HT1080 (cell line): ENCODE measurements around the gene CHP2. TPM values are rescaled to one million over a fixed set of nuclear protein-coding genes. Genes with fewer than 3 reads are reported as not detected.
"Not testable (repeated sequence)": the region's sequence is repeated elsewhere in the genome, so short reads cannot be mapped to it uniquely, and the experiment has no call there.

ENCODE experiments used
- DNase-seq: peaks from one replicate; pipeline ENCODE4 v3.0.0-alpha.2; 2015; ENCODE audit warnings: low read depth
- total RNA-seq: library from RNA; depleted of rRNA; stranded (reverse); fragments of >200 nt; shearing (Covaris generic); gene quantifications from 2 replicates; pipeline ENCODE4 v1.2.3, GENCODE V29; 2014

Gene CHP2
- total RNA-seq, 1 experiment from 2014 or later = not detected

DNA sequence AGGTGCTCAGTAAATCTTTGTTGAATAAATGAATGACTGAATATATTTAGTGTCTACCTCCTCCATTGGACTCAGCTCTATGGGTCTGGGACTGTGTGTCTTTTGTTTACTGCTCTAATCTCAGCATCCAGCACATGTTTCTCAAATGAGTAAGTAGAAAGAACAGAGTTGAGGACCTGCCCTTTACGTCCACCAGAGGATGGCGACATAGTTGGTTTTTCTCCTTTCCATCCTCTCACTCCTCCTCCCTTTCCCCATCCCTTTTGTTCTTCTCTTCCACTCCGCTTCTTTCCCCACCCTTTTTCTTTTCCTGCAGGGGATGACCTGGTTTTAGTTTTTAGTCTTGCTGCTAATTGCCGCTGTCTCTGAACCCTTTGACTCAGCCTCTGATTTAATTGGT is 12.1 kb upstream of the CHP2 start:
- no peak for DNase-seq

- DNase-seq = no peak
These were observed 9.6 kb upstream of the CHP2 start for GRCh38 chr16:23745263-23745662.

GRCh38 chr16:23748630-23749029 is 6.2 kb upstream of the CHP2 start:
- no peak for DNase-seq

- DNase-seq = not testable (repeated sequence)
These were observed 3.8 kb upstream of the CHP2 start for GRCh38 chr16:23751053-23751452.

DNA sequence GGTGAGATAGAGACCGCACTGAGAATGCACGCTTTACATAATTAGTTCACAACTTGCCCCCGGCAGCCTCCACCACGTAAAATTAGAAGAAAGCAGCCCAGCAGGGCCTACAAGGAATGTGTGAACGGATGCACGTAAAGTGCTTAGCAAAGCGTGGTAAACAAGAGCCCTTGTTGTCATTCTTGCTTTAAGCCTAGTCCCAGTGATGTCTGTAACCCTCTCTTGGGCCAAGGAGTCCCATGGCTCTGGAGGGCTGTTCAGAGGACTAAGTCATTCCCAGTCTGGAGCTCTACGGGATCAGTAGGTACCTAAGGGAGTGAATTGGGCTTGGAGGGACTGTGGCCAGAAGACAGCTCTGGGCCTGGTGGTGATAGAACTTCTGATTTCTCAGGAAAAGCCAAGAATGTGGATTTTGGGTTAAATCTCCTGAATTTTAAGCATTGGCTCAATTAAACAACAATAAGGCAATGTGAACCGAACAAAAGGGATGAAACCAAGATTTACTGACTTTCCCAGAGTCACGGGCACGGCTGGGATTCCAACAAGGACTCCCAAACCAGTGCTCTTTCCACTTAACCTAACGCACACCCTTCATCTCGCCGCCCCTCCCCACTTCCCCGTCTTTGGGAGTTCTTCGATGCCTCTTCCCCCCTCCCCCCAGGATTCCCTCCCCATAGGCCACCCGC is 775 bp upstream of the CHP2 start:
- DNase-seq = no peak

GRCh38 chr16:23755484-23755809 is 621 bp downstream of the CHP2 start:
- no peak for DNase-seq

DNA sequence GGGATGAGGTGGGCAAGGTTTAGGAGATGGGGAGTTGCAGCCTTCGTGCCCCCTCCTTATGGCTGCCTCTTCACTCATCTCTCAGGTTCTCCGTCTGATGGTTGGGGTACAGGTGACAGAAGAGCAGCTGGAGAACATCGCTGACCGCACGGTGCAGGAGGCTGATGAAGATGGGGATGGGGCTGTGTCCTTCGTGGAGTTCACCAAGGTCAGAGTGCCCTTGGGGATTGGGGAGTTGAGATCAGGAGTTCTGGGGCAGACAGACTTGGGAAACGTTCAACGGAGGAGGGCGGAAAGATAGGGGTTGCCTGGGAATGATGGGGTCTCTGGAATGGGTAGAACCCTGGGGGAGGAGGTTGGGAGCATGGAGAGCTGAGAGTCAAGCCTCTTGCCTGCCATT is 2.3 kb downstream of the CHP2 start:
- no peak for DNase-seq

DNA sequence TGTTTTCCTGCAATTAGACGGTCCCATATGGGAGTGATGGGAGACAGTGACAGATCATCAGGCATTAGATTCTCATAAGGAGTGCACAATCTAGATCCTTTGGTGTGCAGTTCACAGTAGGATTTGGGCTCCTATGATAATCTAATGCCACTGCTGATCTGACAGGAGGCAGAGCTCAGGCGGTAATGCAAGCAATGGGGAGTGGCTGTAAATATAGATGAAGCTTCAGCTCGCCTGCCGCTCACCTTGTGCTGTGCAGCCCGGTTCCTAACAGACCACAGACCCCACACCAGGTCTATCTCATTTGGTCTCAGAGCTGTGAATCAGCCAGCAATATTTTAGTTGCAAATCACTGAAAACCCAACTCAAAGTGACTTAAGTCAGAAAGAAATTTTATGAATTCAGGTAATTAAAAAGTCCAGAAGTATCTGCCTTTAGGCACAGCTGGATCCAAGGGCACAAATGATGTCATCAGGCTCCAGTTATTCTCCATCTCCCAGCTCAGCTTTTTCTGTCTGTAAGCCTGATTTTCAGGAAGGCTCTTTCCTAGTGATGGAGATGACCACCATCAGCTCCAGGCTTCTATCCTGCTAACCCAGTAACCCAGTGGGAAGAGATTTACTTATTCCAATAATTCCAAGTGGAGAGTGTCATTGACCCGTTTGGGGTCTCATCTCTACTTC is 3.3 kb downstream of the CHP2 start:
- DNase-seq = no peak

GRCh38 chr16:23765933-23766332 is 11.1 kb downstream of the CHP2 start:
- DNase-seq = no peak

DNA sequence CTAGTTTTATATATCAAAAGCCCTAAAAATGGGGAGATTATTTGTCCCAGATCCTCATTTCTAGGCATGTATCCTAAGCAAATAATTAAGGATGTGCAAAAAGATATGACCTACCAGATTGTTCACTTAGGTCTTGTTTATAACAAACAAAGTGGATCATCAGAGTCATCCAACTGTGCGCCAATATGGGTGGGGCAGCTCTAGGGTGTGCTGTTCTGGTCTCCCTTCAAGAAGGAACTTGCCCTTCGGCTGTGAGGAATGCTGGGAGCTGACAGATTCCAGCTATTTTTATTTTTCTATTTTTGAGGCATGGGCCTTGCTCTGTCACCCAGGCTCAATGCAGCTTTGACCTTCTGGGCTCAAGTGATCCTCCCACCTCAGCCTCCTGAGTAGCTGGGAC is 13.8 kb downstream of the CHP2 start:
- no peak for DNase-seq

GRCh38 chr16:23771027-23771426 is 16.2 kb downstream of the CHP2 start:
- no peak for DNase-seq

DNA sequence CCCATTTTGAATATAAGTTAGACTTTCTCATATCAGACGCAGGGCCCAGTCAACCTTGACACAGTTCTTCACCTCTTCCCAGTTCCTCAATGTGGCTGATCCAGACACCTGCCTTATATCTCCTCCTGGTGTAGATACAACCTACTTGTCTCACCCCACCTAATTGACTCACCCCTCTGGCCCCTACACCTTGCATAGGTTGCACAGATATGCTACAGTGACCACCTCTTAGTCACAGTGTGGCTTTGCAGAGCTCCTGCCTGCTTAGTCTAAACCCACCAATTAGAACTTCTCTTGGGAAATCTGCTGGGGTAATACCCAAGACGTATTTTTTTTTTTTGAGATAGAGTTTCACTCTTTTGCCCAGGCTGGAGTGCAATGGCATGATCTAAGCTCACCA is 16.8 kb downstream of the CHP2 start:
- no peak for DNase-seq

GRCh38 chr16:23773339-23773738 is 18.5 kb downstream of the CHP2 start:
- no peak for DNase-seq

- no peak for DNase-seq
These were observed 26.4 kb downstream of the CHP2 start for GRCh38 chr16:23781176-23781575.

GRCh38 chr16:23784811-23785447 is 30.1 kb downstream of the CHP2 start:
- DNase-seq = peak; percentile 39

GRCh38 chr16:23785842-23786241 is 31.0 kb downstream of the CHP2 start:
- DNase-seq = no peak

GRCh38 chr16:23786964-23787561 is 32.2 kb downstream of the CHP2 start:
- no peak for DNase-seq

- DNase-seq = no peak
These were observed 33.9 kb downstream of the CHP2 start for GRCh38 chr16:23788685-23789084.

GRCh38 chr16:23795378-23795777 is 40.6 kb downstream of the CHP2 start:
- DNase-seq = no peak

GRCh38 chr16:23796941-23797340 is 42.1 kb downstream of the CHP2 start:
- no peak for DNase-seq

DNA sequence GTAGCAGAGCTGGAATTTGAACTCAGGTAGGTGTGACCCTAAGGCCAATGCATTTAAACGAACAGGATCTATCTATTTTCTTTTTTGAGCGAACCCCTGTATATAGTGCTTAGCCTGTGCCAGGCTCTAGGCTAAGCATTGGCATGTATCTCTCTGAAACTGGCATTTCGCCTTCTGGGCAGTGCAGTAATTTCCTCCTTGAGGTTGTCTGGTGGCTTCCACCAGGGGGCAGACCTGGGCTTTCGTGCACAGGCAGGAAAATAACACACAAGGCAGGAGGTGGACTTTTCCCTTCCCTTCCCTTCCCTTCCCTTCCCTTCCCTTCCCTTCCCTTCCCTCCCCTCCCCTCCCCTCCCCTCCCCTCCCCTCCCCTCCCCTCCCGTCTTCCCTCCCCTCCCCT is 46.6 kb downstream of the CHP2 start:
- peak; percentile 54 for DNase-seq

- no peak for DNase-seq
These were observed 48.0 kb downstream of the CHP2 start for GRCh38 chr16:23802776-23803175.
